GM19193 (cell line): Measurements from ENCODE around the gene RYK.

Experiments used
- POLR2A ChIP-seq: IDR thresholded peaks from 4 replicates; pipeline ENCODE4 v1.6.1; 2011; ENCODE audit not compliant: insufficient read depth, insufficient read length; ENCODE audit errors: extremely low read depth

The RYK gene

DNA sequence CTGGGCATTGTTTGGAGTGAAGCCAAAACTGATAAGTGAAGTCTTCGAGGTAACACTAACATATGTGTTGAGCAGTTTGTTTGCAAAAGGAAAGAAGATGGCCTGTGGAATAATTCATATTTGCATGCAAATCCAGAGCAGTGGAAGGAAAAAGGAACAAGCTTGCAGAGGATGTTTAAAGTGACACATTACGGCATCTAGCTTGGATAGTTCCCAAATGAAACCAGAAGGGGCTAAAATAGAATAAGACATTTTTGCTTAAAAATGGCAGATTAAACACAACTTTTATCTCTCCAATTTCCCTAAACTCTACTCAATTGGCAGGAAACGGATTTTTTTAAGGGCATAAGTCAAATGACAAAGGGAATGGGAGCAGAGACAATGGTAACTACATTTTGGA, 25.4 kb upstream of the RYK start:
- TF ChIP-seq POLR2A, result no peak

DNA sequence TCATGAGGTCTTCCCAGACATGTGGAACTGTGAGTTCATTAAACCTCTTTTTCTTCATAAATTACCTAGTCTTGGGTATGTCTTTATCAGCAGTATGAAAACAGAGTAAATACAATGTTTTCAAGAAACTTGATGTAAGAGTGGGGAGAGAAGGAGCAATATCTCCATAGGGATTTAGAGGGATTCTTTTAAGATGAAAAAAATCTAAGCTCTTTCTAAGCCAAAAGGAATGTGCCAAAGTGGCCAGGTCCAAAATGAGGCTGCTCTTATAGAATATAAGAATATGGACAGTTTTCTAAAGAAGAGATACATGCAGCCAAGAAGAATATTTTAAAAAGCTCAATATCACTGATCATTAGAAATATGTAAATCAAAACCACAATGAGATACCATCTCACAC, 23.9 kb upstream of the RYK start:
- TF ChIP-seq POLR2A, result no peak

DNA sequence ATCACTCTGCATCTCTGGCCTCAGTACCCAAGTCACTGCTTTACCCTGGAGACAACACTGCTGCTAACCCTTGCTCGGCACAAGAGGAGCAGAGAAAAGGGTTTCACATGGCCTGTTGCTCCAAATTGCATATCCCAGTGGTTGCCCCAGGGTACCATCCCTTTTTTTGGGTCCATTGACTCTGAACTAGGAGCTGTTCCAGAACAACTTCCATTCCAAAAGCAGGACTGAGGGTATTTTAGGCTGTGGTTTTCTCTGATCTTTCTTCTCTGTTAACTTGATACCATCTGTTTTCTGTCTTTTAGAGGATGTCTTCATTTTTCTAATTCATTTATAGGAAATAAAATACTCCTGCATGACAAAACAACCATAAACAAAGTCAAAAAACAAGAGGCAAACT, 17.3 kb upstream of the RYK start:
- TF ChIP-seq POLR2A, result no peak

GRCh38 chr3:134260987-134261386, 10.3 kb upstream of the RYK start:
- no peak for TF ChIP-seq POLR2A

DNA sequence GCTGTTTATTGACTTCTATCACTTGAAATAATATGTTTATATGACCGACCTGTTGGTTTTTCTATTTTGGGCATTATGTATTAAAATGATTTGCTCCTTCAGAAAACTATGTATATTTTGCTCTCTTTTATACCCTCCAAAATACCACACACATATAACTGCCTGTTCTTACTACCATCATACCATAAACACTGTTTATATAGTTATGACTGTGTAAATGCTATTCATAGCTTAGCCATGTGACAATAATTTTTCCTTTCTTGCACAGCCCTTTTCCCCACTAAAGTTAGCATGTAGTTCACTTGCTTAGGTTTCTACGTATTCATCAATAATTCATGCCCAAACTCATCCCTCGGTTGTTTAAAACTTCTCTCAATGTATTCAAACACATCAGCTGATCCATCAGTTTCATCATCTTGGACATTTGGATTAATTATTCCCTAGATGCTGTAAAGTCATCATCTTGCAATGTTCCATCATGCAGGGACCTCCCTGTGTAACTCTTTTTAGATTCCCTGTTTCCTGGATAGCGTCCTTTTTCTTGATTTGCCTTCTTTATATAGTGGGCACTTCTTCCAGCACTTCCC, 8.2 kb upstream of the RYK start:
- TF ChIP-seq POLR2A, result no peak

DNA sequence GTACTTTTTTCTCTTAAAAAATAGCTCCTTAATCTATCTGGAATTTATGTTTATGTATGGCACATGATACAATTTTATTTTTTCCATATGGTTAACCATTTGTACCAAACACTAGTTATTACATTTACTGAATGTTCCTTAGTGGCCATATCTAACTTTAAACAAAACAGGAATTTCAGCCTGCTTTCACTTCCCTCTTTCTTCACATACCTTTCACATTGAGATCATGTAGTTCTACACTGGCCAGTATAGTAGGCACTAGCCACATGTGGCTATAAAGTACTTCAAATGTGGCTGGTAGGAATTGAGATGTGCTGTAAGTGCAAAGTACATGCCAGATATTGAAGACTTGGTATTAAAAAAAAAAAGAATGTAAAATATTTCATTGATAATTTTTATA, 4.7 kb upstream of the RYK start:
- no peak for TF ChIP-seq POLR2A

GRCh38 chr3:134253475-134254226, 3.0 kb upstream of the RYK start:
- TF ChIP-seq POLR2A, result no peak

DNA sequence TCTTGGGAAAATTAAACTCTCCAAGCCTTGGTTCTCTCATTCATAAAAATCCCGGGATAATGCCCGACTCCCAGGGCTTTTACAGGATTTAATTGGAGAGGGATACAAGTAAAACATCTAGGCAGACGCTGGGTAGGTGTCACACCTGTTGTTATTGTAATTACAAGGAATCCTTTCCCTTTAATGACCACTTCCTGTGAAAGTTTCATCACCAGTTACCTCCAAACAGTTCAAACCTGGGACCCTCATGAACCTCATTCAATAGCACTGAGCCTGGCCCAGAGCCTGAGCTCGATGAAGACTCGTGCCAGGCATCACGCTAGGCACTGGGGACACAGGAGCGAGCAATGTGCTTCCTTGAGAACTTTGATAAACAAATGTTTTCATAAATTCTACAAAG, 2.1 kb upstream of the RYK start:
- no peak for TF ChIP-seq POLR2A

GRCh38 chr3:134251731-134252391, 1.2 kb upstream of the RYK start:
- no peak for TF ChIP-seq POLR2A

GRCh38 chr3:134249935-134250716, 533 bp downstream of the RYK start:
- TF ChIP-seq POLR2A, result no peak

DNA sequence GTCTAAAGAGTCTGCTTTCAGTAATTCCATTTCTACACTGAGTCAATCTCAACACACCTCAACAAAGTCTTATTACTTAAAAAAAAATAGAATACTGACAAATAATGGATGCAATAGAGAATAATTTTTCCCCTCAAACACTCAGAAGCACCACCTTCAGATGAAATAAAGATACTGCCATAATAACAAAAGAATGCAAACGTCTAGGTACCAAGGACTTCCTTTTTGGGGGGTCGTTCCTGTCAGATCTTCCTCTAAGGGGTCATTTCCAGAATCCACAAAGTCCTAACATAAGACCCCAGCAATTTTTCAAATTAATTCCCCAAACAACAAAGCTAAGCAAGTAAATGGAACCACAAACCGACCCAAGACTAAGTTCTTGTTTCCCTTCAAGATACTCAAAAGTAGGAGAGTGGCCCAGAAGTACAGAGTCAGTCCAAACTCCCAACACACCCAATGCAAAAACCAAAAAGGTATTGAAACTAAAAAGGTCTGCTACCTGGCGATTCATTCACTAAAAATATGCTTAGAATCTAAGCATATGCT, 1.3 kb downstream of the RYK start:
- TF ChIP-seq POLR2A, result no peak

DNA sequence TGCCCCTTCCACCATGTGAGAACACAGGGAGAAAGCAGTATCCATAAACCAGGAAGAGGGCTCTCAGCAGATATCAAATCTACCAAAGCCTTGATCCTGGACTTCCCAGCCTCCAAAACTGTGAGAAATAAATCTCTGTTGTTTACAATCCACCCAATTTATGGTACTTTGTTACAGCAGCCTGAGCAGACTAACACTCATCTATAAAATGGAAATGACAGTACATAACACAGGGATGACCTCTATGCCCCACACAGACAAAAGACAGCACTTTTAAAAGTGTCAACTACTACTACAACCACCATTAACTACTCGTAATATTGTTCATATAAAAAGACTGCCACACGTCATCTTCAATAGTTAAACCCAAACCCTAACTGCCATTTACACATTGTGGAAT, 5.7 kb downstream of the RYK start:
- no peak for TF ChIP-seq POLR2A

DNA sequence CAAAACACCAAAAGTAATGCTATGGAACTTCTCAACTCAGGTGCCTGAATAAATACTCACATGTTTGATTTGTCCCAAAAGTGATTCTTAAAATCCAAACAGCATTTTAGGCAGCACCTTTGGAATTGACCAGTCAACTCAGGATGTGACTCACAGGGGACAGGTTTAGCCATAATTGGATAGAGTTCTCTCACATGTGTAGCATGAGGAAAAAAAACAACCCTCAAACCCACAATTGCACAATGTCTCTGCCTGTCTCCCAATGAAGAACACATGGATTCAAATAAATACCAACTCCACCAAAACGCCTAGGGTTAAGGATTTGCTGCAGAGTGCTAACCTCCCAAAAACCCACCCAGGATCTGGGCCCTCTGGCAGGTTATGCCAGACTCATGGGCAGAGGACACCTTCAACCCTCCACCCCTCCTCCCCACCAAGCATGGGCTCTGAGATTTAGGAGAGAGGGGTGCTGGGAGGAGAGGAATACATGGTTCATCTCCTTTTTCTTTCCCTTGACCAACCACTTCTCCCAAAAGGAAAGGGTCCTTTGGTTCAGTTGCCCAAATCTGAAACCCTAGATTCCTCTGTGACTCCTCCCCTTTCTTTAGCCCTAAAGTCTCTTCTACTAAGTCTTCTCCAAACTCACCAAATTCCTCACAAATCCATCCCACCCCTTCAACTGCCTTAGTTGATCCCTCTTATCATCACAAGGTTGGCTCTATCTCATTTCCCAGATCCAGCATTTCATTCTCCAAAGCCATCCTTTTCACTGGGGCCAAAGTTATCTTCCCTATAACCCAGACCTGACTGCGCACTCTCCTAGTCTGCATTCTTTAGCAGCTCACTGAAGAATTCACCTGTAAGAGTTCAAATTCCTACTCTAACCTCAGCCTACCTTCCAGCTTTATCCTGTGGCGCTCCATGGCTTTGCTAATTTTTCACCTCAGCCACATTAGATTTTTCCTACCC, 7.7 kb downstream of the RYK start:
- no peak for TF ChIP-seq POLR2A

DNA sequence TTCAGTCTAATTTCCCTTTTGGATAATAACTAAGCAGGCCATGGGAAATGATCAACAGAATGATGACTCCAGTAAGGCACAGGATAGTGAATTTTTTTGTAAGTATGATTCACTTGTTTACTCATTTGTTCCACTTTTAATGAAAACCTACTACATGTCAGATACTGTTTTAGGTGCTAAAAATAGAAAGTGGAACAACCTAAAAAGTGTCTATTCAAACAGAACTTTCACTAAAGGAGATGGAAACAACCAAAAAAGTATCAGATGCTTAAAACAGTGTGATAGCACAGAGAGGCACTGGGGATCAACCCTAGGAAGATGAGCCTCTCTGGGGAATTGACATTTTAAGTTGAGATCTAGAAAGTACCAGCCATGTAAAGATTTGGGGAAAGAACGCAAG, 11.1 kb downstream of the RYK start:
- no peak for TF ChIP-seq POLR2A
